Measurements from ENCODE around the gene NMD3.

DNA sequence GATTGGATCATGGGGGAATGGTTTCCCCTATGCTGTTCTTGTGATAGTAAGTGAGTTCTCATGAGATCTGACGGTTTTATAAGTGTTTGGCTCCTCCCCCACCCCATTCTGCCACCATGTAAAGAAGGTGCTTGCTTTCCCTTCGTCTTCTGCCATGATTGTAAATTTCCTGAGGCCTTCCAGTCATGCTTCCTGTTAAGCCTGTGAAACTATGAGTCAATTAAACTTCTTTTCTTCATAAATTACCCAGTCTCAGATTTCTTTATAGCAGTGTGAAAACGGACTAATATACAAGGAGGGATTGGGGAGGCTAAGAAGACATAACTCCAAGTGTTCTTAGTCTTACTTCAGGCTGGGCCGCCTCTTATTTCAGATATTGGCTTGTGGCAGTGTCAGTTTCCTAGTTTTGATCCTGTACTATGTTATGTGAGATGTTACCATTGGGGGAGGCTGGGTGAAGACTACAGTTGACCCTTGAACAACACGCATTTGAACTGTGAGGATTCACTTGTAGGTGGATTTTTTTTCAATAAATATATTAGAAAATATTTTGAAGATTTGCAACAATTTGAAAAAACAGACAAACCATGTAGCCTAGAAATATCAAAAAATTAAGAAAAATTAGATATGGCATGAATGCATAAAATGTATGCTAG, 44.9 kb downstream of the NMD3 start:
- no peak for TF ChIP-seq CTCF (IDR thresholded peaks at IDR 0.05)
- no peak for TF ChIP-seq EZH2 (IDR thresholded peaks at IDR 0.05)

Measured in neural progenitor cell (in vitro differentiated cells).